Kidney epithelial cell (primary cell): Measurements from ENCODE around the gene GDNF. TPM values are rescaled to one million over a fixed set of nuclear protein-coding genes. Genes with fewer than 3 reads are reported as not detected.

Source experiments
- DNase-seq: peaks from one replicate; pipeline ENCODE4 v3.0.0-alpha.2; 2010; ENCODE audit warnings: low read depth
- H3K27me3 ChIP-seq: 2 replicates; pipeline ENCODE4 v1.6.0; 2011; ENCODE audit warnings: low read length; ENCODE audit not compliant: control insufficient read depth, insufficient read depth
- H3K36me3 ChIP-seq: 2 replicates; pipeline ENCODE4 v1.5.1; 2011; ENCODE audit warnings: low read length; ENCODE audit not compliant: control insufficient read depth, insufficient read depth
- H3K4me3 ChIP-seq: 2 replicates; pipeline ENCODE4 v1.5.1; 2011; ENCODE audit warnings: low read depth, mild to moderate bottlenecking, control low read depth, low read length
- CTCF ChIP-seq: IDR thresholded peaks from 2 replicates; pipeline ENCODE4 v1.5.1; 2011; ENCODE audit warnings: mild to moderate bottlenecking, moderate library complexity, low read length, control low read depth, inconsistent platforms; ENCODE audit not compliant: insufficient read depth, poor library complexity, severe bottlenecking
- total RNA-seq: library from RNA; depleted of rRNA; stranded (reverse); fragments of >200 nt; gene quantifications from 2 replicates; pipeline ENCODE4 v1.2.3, GENCODE V29; 2015

Gene GDNF
- total RNA-seq, 1 donor from 2014 or later, result 1.0 TPM

DNA sequence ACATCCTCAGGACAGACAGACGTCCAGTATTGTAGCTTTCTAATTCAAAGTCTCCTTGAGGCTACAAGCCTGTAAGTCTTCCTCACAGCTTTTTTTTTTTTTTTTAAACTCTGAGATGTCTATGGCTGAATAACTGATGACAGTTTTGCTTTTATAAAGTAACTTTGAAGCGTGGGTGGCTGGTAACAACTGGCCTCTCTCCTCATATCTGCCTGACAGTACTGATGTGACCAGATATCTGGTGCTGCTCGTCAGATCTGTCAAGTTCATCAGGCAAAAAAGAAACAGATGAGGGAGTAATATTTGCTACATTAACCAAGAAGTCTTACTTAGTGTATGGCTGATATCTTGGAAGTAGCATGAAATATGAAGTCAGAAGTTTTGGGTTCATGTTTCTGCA is 72.6 kb downstream of the GDNF start:
- TF ChIP-seq CTCF, result no peak
- Histone ChIP-seq H3K36me3 (no peaks in the 10 kb centered on the region), H3K27me3 (no peaks in the 10 kb centered on the region)

More for the DNA sequence above, 72.6 kb downstream of the GDNF start:
- H3K4me3 ChIP-seq, result no peak overlapping the region
- no peak for DNase-seq
